ENCODE data around the gene ADAMTS5.

- TF ChIP-seq CTCF (conservative IDR thresholded peaks at IDR 0.05) (no peak), EZH2 (IDR thresholded peaks at IDR 0.05; ENCODE audit: low read depth) (no peak)
Observed at GRCh38 chr21:26982767-26983166, 15.9 kb upstream of the ADAMTS5 start.
